CD4-positive, alpha-beta memory T cell (primary cell): ENCODE results near the gene NCKAP5. TPM values are rescaled to one million over a fixed set of nuclear protein-coding genes. Genes with fewer than 3 reads are reported as not detected.

Source experiments
- CTCF ChIA-PET: fragments of 350-600 bp; sonication (Branson Sonifier 250); formaldehyde crosslinking; loops from one replicate; lab custom pipeline; 2021; ENCODE audit warnings: inconsistent platforms; ENCODE audit not compliant: partially characterized antibody; lab: Charles Lee
- POLR2A ChIA-PET: fragments of 350-600 bp; sonication (Branson Sonifier 250); formaldehyde crosslinking; loops from one replicate; lab custom pipeline; 2021; ENCODE audit not compliant: partially characterized antibody; lab: Charles Lee
- DNase-seq, 5 donors: peaks; one replicate each; pipeline versions ENCODE4 v3.0.0 to v3.0.0-alpha.2; 2020 to 2022; ENCODE audit warnings: mixed read lengths in 1 of 5
- H3K27ac ChIP-seq: one replicate; pipeline ENCODE4 v1.7.0; 2013; ENCODE audit warnings: low read depth, low read length
- H3K27me3 ChIP-seq: 2 replicates; pipeline ENCODE4 v1.7.0; 2013; ENCODE audit warnings: mild to moderate bottlenecking, low read length, moderate library complexity; ENCODE audit not compliant: insufficient read depth
- H3K36me3 ChIP-seq: 2 replicates; pipeline ENCODE4 v1.7.0; 2013; ENCODE audit warnings: mild to moderate bottlenecking, low read length, moderate library complexity; ENCODE audit not compliant: insufficient read depth
- H3K4me1 ChIP-seq: 2 replicates; pipeline ENCODE4 v1.7.0; 2013; ENCODE audit warnings: mild to moderate bottlenecking, low read length, moderate library complexity; ENCODE audit not compliant: insufficient read depth
- H3K4me3 ChIP-seq, 2 donors: one replicate each; pipeline ENCODE4 v1.7.0; 2013; ENCODE audit warnings: low read length in 2 of 2, mild to moderate bottlenecking in 1 of 2
- H3K9me3 ChIP-seq, 2 donors: one replicate each; pipeline ENCODE4 v1.7.0; 2013; ENCODE audit warnings: low read length in 2 of 2, control low read depth in 1 of 2; ENCODE audit not compliant: control insufficient read depth in 1 of 2
- H3K27ac Mint-ChIP-seq, 7 donors: one replicate each; pipeline ENCODE4 v1.8.0; 2020 to 2021; ENCODE audit warnings: mixed read lengths in 7 of 7, mild to moderate bottlenecking in 6 of 7, inconsistent platforms in 3 of 7, moderate library complexity in 3 of 7
- H3K27me3 Mint-ChIP-seq, 2 donors: one replicate each; pipeline ENCODE4 v1.8.0; 2020 to 2021; ENCODE audit warnings: mixed read lengths in 2 of 2
- H3K36me3 Mint-ChIP-seq, 2 donors: one replicate each; pipeline ENCODE4 v1.8.0; 2020 to 2021; ENCODE audit warnings: mixed read lengths in 2 of 2, inconsistent platforms in 1 of 2, mild to moderate bottlenecking in 1 of 2
- H3K4me1 Mint-ChIP-seq, 4 donors: one replicate each; pipeline ENCODE4 v1.8.0; 2020 to 2021; ENCODE audit warnings: mixed read lengths in 4 of 4, mild to moderate bottlenecking in 1 of 4
- H3K4me3 Mint-ChIP-seq, 8 donors: one replicate each; pipeline ENCODE4 v1.8.0; 2020 to 2021; ENCODE audit warnings: mixed read lengths in 8 of 8, mild to moderate bottlenecking in 7 of 8, moderate library complexity in 6 of 8, inconsistent platforms in 3 of 8
- H3K9me3 Mint-ChIP-seq, 8 donors: one replicate each; pipeline ENCODE4 v1.8.0; 2020 to 2021; ENCODE audit warnings: mixed read lengths in 8 of 8, mild to moderate bottlenecking in 5 of 8, inconsistent platforms in 3 of 8, moderate library complexity in 1 of 8
- intact Hi-C: fragments of 100-400 bp; cut with micrococcal nuclease; formaldehyde crosslinking; loops from one replicate; pipeline ENCODE4 v1.15.1; 2023
- polyA plus RNA-seq, 2 donors: library from polyadenylated mRNA; unstranded; fragments of 300-500 nt; fragmentation: Illumina TruSeq; gene quantifications; one replicate each; pipeline ENCODE4 v1.2.3, GENCODE V29; 2021
- total RNA-seq, 2 experiments: library from RNA; stranded (reverse); gene quantifications; one replicate each; pipeline ENCODE4 v1.2.3, GENCODE V29; 2021

The NCKAP5 gene
- total and polyA plus RNA-seq, 4 experiments from 2014 or later: not detected

DNA sequence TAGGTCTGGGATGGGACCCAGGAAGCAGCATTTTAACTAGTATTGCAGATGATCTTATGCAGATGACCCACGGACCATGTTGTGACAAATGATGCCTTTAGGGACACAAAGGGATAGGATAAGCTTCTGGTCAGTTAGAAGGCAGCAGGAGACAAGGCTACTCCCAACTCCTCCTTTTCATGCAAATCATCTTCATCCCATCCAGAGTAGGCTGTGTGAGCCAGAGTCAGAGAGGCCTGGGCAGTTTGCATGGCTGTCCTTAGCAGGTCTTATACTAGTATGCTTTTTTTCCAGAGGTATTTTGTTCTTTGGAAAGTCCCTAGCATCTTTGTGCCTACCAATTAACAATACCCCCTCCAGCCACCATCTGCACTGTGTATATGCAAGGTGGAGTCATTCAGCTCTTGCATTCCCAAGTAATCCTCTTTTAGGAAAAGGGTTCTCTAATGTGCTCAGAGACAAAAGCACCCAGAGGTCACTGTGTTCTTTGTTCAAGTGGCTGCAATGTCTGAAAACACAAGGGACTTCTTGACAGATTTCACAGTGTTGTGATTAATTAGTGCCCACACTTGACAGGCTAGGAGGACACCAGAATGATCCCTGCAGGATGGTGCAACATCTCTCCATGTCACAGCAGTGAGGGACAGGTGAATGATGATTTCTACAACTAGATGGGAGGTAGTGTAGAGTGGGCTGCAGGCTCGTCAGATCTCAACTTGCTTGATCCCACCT is 225.8 kb downstream of the NCKAP5 start:
- intact Hi-C loops: no loop called here
- H3K27me3 ChIP-seq: no peaks in the 10 kb centered on the region
- no peaks in the 10 kb centered on the region for H3K4me1 ChIP-seq
- DNase-seq: no peak
- no peaks in the 10 kb centered on the region for H3K36me3 ChIP-seq
- Mint-ChIP-seq H3K36me3 (no peaks in the 10 kb centered on the region), H3K4me3 (no peak overlapping the region), H3K9me3 (peaks cover 0 to 7% (median 4%) of the 10 kb centered on the region in 8 donors), H3K27ac (no peak overlapping the region), H3K27me3 (no peaks in the 10 kb centered on the region), H3K4me1 (no peaks in the 10 kb centered on the region)
- no peak overlapping the region for H3K4me3 ChIP-seq
- no peak overlapping the region for H3K27ac ChIP-seq
- ChIA-PET CTCF (no interaction called here), POLR2A (no interaction called here)
- H3K9me3 ChIP-seq: no peaks in the 10 kb centered on the region

DNA sequence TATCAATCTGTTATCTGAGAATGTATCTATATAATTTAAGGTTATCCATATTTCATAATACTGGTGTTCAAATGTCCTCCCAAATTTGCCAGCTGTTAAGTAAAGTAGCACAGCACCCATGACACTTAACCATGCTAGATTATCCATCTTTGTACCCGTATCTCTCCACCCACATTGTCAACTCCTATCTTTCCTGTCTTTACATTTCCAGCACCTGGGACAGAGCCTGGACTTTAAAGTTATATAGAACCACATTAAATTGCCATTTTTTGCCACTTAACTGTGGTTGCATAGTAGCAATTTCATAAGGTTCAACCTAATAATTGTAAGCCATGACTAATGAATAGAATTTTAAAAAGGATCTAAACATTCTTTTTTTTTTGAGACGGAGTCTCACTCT is 226.7 kb downstream of the NCKAP5 start:
- H3K27me3 Mint-ChIP-seq: no peaks in the 10 kb centered on the region
- no peaks in the 10 kb centered on the region for H3K27me3 ChIP-seq
- no peaks in the 10 kb centered on the region for H3K9me3 ChIP-seq
- H3K4me1 Mint-ChIP-seq: no peaks in the 10 kb centered on the region
- H3K36me3 Mint-ChIP-seq: no peaks in the 10 kb centered on the region
- CTCF ChIA-PET: no interaction called here
- DNase-seq: no peak
- H3K4me3 ChIP-seq: no peak overlapping the region
- H3K27ac Mint-ChIP-seq: no peak overlapping the region
- no peaks in the 10 kb centered on the region for H3K36me3 ChIP-seq
- H3K4me1 ChIP-seq: no peaks in the 10 kb centered on the region
- H3K4me3 Mint-ChIP-seq: no peak overlapping the region
- H3K27ac ChIP-seq: no peak overlapping the region
- intact Hi-C loops: no loop called here
- POLR2A ChIA-PET: no interaction called here
- H3K9me3 Mint-ChIP-seq: peaks cover 0 to 7% (median 4%) of the 10 kb centered on the region in 8 donors

DNA sequence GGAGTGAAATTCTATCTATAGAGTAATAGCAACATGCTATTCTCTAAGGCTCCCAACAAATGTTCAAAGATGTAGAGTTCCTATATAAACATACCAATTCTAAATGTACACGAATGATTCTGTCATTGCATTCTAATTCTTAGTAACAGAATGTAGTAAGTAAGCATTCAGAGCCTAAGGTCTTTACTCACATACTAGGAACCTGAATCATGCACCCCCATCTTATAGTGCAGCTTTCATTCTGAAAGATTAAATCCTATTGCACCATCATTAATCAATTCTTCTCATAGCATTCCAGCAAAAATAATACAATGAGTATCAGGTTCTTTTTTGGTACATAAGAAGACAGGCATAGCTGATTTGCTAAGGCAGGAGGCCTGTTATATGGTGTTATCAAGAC is 230.0 kb downstream of the NCKAP5 start:
- no peaks in the 10 kb centered on the region for H3K9me3 Mint-ChIP-seq
- no peaks in the 10 kb centered on the region for H3K4me1 Mint-ChIP-seq
- H3K27me3 ChIP-seq: no peaks in the 10 kb centered on the region
- ChIA-PET CTCF (no interaction called here), POLR2A (no interaction called here)
- no peak for DNase-seq
- H3K27ac Mint-ChIP-seq: no peak overlapping the region
- no peak overlapping the region for H3K27ac ChIP-seq
- no peak overlapping the region for H3K4me3 Mint-ChIP-seq
- intact Hi-C loops: no loop called here
- H3K27me3 Mint-ChIP-seq: no peaks in the 10 kb centered on the region
- H3K4me1 ChIP-seq: no peaks in the 10 kb centered on the region
- H3K9me3 ChIP-seq: no peaks in the 10 kb centered on the region
- H3K36me3 ChIP-seq: no peaks in the 10 kb centered on the region
- no peaks in the 10 kb centered on the region for H3K36me3 Mint-ChIP-seq
- H3K4me3 ChIP-seq: no peak overlapping the region

DNA sequence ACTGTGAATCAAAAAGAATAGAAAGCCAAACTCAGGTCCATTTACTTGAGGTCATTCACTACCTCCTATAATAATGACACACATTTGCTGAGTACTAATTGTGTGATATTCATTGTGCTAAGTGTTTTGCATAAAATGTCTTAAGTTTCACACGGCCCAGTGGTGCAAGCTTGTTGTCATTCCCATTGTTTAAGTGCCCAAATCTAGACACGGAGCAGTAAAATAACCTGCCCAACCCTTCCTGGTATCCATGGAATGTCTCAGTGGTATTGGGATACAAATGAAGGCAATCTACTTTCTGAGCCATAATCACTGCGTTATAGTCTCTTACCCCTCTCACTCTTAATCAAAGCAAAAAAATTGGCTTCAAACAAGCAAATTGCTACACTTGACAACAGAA is 233.3 kb downstream of the NCKAP5 start:
- ChIA-PET POLR2A (no interaction called here), CTCF (no interaction called here)
- H3K4me1 ChIP-seq: no peaks in the 10 kb centered on the region
- no peak overlapping the region for H3K4me3 ChIP-seq
- intact Hi-C loops: no loop called here
- no peaks in the 10 kb centered on the region for H3K27me3 ChIP-seq
- H3K36me3 ChIP-seq: no peaks in the 10 kb centered on the region
- no peak overlapping the region for H3K4me3 Mint-ChIP-seq
- H3K36me3 Mint-ChIP-seq: no peaks in the 10 kb centered on the region
- H3K9me3 Mint-ChIP-seq: peaks cover 0 to 3% (median 0%) of the 10 kb centered on the region in 8 donors
- H3K4me1 Mint-ChIP-seq: no peaks in the 10 kb centered on the region
- DNase-seq: no peak
- H3K27ac ChIP-seq: no peak overlapping the region
- no peaks in the 10 kb centered on the region for H3K9me3 ChIP-seq
- no peak overlapping the region for H3K27ac Mint-ChIP-seq
- H3K27me3 Mint-ChIP-seq: no peaks in the 10 kb centered on the region

- POLR2A ChIA-PET: no interaction called here
These were observed 235.1 kb downstream of the NCKAP5 start for GRCh38 chr2:133333181-133333580.

GRCh38 chr2:133331436-133331835 is 236.8 kb downstream of the NCKAP5 start:
- H3K27me3 Mint-ChIP-seq: no peaks in the 10 kb centered on the region
- intact Hi-C loops: no loop called here
- Histone ChIP-seq H3K4me1 (no peaks in the 10 kb centered on the region), H3K27ac (no peak overlapping the region), H3K27me3 (no peaks in the 10 kb centered on the region), H3K36me3 (no peaks in the 10 kb centered on the region), H3K9me3 (no peaks in the 10 kb centered on the region), H3K4me3 (no peak overlapping the region)
- ChIA-PET POLR2A (no interaction called here), CTCF (no interaction called here)
- no peak for DNase-seq
- peaks cover 0 to 3% (median 0%) of the 10 kb centered on the region in 8 donors for H3K9me3 Mint-ChIP-seq
- H3K4me1 Mint-ChIP-seq: no peaks in the 10 kb centered on the region
- no peak overlapping the region for H3K27ac Mint-ChIP-seq
- H3K36me3 Mint-ChIP-seq: no peaks in the 10 kb centered on the region
- no peak overlapping the region for H3K4me3 Mint-ChIP-seq

More at GRCh38 chr2:133333181-133333580, 235.1 kb downstream of the NCKAP5 start:
- CTCF ChIA-PET: no interaction called here
- Mint-ChIP-seq H3K27ac (no peak overlapping the region), H3K4me3 (no peak overlapping the region), H3K36me3 (no peaks in the 10 kb centered on the region), H3K27me3 (no peaks in the 10 kb centered on the region), H3K9me3 (peaks cover 0 to 3% (median 0%) of the 10 kb centered on the region in 8 donors), H3K4me1 (no peaks in the 10 kb centered on the region)
- Histone ChIP-seq H3K9me3 (no peaks in the 10 kb centered on the region), H3K4me3 (no peak overlapping the region), H3K27me3 (no peaks in the 10 kb centered on the region), H3K36me3 (no peaks in the 10 kb centered on the region), H3K27ac (no peak overlapping the region), H3K4me1 (no peaks in the 10 kb centered on the region)
- intact Hi-C loops: no loop called here
- DNase-seq: no peak

GRCh38 chr2:133326652-133327397 is 241.4 kb downstream of the NCKAP5 start:
- no peaks in the 10 kb centered on the region for H3K27me3 ChIP-seq
- no peaks in the 10 kb centered on the region for H3K36me3 Mint-ChIP-seq
- H3K27me3 Mint-ChIP-seq: no peaks in the 10 kb centered on the region
- no peak overlapping the region for H3K27ac ChIP-seq
- ChIA-PET CTCF (no interaction called here), POLR2A (no interaction called here)
- DNase-seq: no peak
- no peaks in the 10 kb centered on the region for H3K4me1 Mint-ChIP-seq
- intact Hi-C loops: no loop called here
- no peak overlapping the region for H3K4me3 ChIP-seq
- H3K9me3 Mint-ChIP-seq: peaks cover 0 to 3% (median 0%) of the 10 kb centered on the region in 8 donors
- H3K9me3 ChIP-seq: no peaks in the 10 kb centered on the region
- no peaks in the 10 kb centered on the region for H3K36me3 ChIP-seq
- H3K4me3 Mint-ChIP-seq: no peak overlapping the region
- no peaks in the 10 kb centered on the region for H3K4me1 ChIP-seq
- H3K27ac Mint-ChIP-seq: no peak overlapping the region
